22Rv1 (cell line): ENCODE measurements around the gene MYO5C.

Source experiments
- CTCF ChIP-seq: fragments of 450-650 bp; IDR thresholded peaks from 2 replicates; pipeline ENCODE4 v1.5.1; 2017; ENCODE audit warnings: mild to moderate bottlenecking
- ZFX ChIP-seq: fragments of 450-650 bp; IDR thresholded peaks from 2 replicates; pipeline ENCODE4 v1.6.1; 2017; ENCODE audit warnings: antibody characterized with exemption, borderline replicate concordance

GRCh38 chr15:52220251-52220650 lies 75.4 kb downstream of the MYO5C start:
- TF ChIP-seq CTCF: no peak
- TF ChIP-seq ZFX: no peak
